T-helper 17 cell (primary cell): ENCODE measurements around the gene THYN1. TPM values are rescaled to one million over a fixed set of nuclear protein-coding genes. Genes with fewer than 3 reads are reported as not detected.
A peak's percentile ranks its signal among the peaks of the same experiment; 100 is the strongest.

Experiments used
- ATAC-seq: fragments of 150-1000 bp; cut with Tn5 transposase; 2 replicates; pipeline ENCODE4 v1.10.0; 2021; ENCODE audit warnings: mild to moderate bottlenecking, moderate library complexity
- DNase-seq, 3 donors: peaks; one replicate each; pipeline versions ENCODE4 v3.0.0 to v3.0.0-alpha.2; 2020 to 2021
- H3K9me3 ChIP-seq: one replicate; pipeline ENCODE4 v1.7.0; 2013; ENCODE audit warnings: low read length, mild to moderate bottlenecking; ENCODE audit not compliant: control insufficient read depth, poor library complexity, severe bottlenecking
- H3K27ac Mint-ChIP-seq: one replicate; pipeline ENCODE4 v1.8.0; 2022; ENCODE audit warnings: mild to moderate bottlenecking, moderate library complexity, mixed read lengths
- H3K27me3 Mint-ChIP-seq: one replicate; pipeline ENCODE4 v1.8.0; 2022; ENCODE audit warnings: mixed read lengths
- H3K36me3 Mint-ChIP-seq: one replicate; pipeline ENCODE4 v1.8.0; 2022; ENCODE audit warnings: low read depth, mixed read lengths
- H3K4me1 Mint-ChIP-seq: one replicate; pipeline ENCODE4 v1.8.0; 2022; ENCODE audit warnings: mild to moderate bottlenecking, mixed read lengths
- H3K4me3 Mint-ChIP-seq: one replicate; pipeline ENCODE4 v1.8.0; 2022; ENCODE audit warnings: mild to moderate bottlenecking, moderate library complexity, mixed read lengths
- total RNA-seq, 4 donors: library from RNA in 2 of 4; stranded (reverse) in 2 of 4; gene quantifications; one replicate each; pipeline ENCODE4 v1.2.3 and lab custom pipeline; 2022 to 2026

The THYN1 gene
- total RNA-seq, 2 donors from 2014 or later, result 32.9 to 36.5 TPM

- DNase-seq, result no peak
- Mint-ChIP-seq H3K4me1 (peaks cover 25% of the 10 kb centered on the region), H3K36me3 (peaks cover 2% of the 10 kb centered on the region)
Observed at GRCh38 chr11:134252346-134253187, 585 bp downstream of the THYN1 start.

GRCh38 chr11:134250675-134251074 is 2.5 kb downstream of the THYN1 start:
- no peak for ATAC-seq
- H3K27ac Mint-ChIP-seq, result no peak overlapping the region

More at GRCh38 chr11:134252346-134253187, 585 bp downstream of the THYN1 start:
- H3K9me3 ChIP-seq, result no peaks in the 10 kb centered on the region
- peak overlapping the region; percentile 98 for H3K4me3 Mint-ChIP-seq
- H3K27me3 Mint-ChIP-seq, result no peaks in the 10 kb centered on the region
- peak overlapping the region; percentile 96 for H3K27ac Mint-ChIP-seq
- peak; percentile 23 for ATAC-seq

GRCh38 chr11:134250246-134250645 is 2.9 kb downstream of the THYN1 start:
- no peak overlapping the region for H3K27ac Mint-ChIP-seq

More at GRCh38 chr11:134250675-134251074, 2.5 kb downstream of the THYN1 start:
- Mint-ChIP-seq H3K4me3 (no peak overlapping the region), H3K27me3 (no peaks in the 10 kb centered on the region), H3K36me3 (peaks cover 3% of the 10 kb centered on the region), H3K4me1 (peaks cover 23% of the 10 kb centered on the region)
- DNase-seq, result no peak
- H3K9me3 ChIP-seq, result no peaks in the 10 kb centered on the region

GRCh38 chr11:134248910-134249480 is 4.2 kb downstream of the THYN1 start:
- no peak for ATAC-seq
- no peaks in the 10 kb centered on the region for H3K9me3 ChIP-seq
- Mint-ChIP-seq H3K27me3 (no peaks in the 10 kb centered on the region), H3K4me3 (no peak overlapping the region), H3K27ac (peak overlapping the region; percentile 27), H3K36me3 (peaks cover 5% of the 10 kb centered on the region), H3K4me1 (peaks cover 13% of the 10 kb centered on the region)
- DNase-seq, result no peak

More at GRCh38 chr11:134250246-134250645, 2.9 kb downstream of the THYN1 start:
- Mint-ChIP-seq H3K27me3 (no peaks in the 10 kb centered on the region), H3K36me3 (peaks cover 3% of the 10 kb centered on the region), H3K4me1 (peaks cover 21% of the 10 kb centered on the region), H3K4me3 (no peak overlapping the region)
- ATAC-seq, result no peak
- DNase-seq, result no peak
- no peaks in the 10 kb centered on the region for H3K9me3 ChIP-seq

GRCh38 chr11:134246678-134247077 is 6.5 kb downstream of the THYN1 start:
- H3K9me3 ChIP-seq, result no peaks in the 10 kb centered on the region
- Mint-ChIP-seq H3K27ac (no peak overlapping the region), H3K27me3 (no peaks in the 10 kb centered on the region), H3K4me3 (no peak overlapping the region), H3K4me1 (no peaks in the 10 kb centered on the region), H3K36me3 (peaks cover 4% of the 10 kb centered on the region)
- no peak for ATAC-seq
- DNase-seq, result no peak

- H3K27ac Mint-ChIP-seq, result no peak overlapping the region
- DNase-seq, result no peak
Observed at GRCh38 chr11:134246100-134246499, 7.1 kb downstream of the THYN1 start.

GRCh38 chr11:134245434-134245833 is 7.7 kb downstream of the THYN1 start:
- Mint-ChIP-seq H3K27me3 (no peaks in the 10 kb centered on the region), H3K27ac (no peak overlapping the region), H3K4me3 (no peak overlapping the region), H3K36me3 (peaks cover 4% of the 10 kb centered on the region), H3K4me1 (no peaks in the 10 kb centered on the region)
- no peaks in the 10 kb centered on the region for H3K9me3 ChIP-seq
- no peak for DNase-seq
- no peak for ATAC-seq

More at GRCh38 chr11:134246100-134246499, 7.1 kb downstream of the THYN1 start:
- H3K9me3 ChIP-seq, result no peaks in the 10 kb centered on the region
- no peak overlapping the region for H3K4me3 Mint-ChIP-seq
- H3K27me3 Mint-ChIP-seq, result no peaks in the 10 kb centered on the region
- H3K36me3 Mint-ChIP-seq, result peaks cover 4% of the 10 kb centered on the region
- no peaks in the 10 kb centered on the region for H3K4me1 Mint-ChIP-seq
- no peak for ATAC-seq

GRCh38 chr11:134244593-134244992 is 8.6 kb downstream of the THYN1 start:
- ATAC-seq (peak; percentile 62), DNase-seq (no peak)
- H3K36me3 Mint-ChIP-seq, result peaks cover 4% of the 10 kb centered on the region
- H3K4me1 Mint-ChIP-seq, result no peaks in the 10 kb centered on the region
- H3K9me3 ChIP-seq, result no peaks in the 10 kb centered on the region
- H3K27me3 Mint-ChIP-seq, result no peaks in the 10 kb centered on the region
- peak overlapping the region; percentile 19 for H3K27ac Mint-ChIP-seq
- no peak overlapping the region for H3K4me3 Mint-ChIP-seq

GRCh38 chr11:134243913-134244312 is 9.2 kb downstream of the THYN1 start:
- Mint-ChIP-seq H3K27me3 (no peaks in the 10 kb centered on the region), H3K36me3 (peaks cover 5% of the 10 kb centered on the region), H3K27ac (no peak overlapping the region), H3K4me1 (no peaks in the 10 kb centered on the region), H3K4me3 (no peak overlapping the region)
- H3K9me3 ChIP-seq, result no peaks in the 10 kb centered on the region
- no peak for ATAC-seq
- DNase-seq, result no peak

- Mint-ChIP-seq H3K36me3 (peaks cover 8% of the 10 kb centered on the region), H3K4me1 (peaks cover under 1% of the 10 kb centered on the region), H3K4me3 (no peak overlapping the region), H3K27ac (peak overlapping the region; percentile 19), H3K27me3 (no peaks in the 10 kb centered on the region)
- ATAC-seq (no peak), DNase-seq (no peak)
- H3K9me3 ChIP-seq, result no peaks in the 10 kb centered on the region
Observed at GRCh38 chr11:134242376-134242775, 10.8 kb downstream of the THYN1 start.

- peaks cover 14% of the 10 kb centered on the region for H3K36me3 Mint-ChIP-seq
Observed at GRCh38 chr11:134240592-134240991, 12.6 kb downstream of the THYN1 start.

GRCh38 chr11:134238956-134239355 is 14.2 kb downstream of the THYN1 start:
- H3K27me3 Mint-ChIP-seq, result no peaks in the 10 kb centered on the region

More at GRCh38 chr11:134240592-134240991, 12.6 kb downstream of the THYN1 start:
- H3K9me3 ChIP-seq, result no peaks in the 10 kb centered on the region
- DNase-seq, result no peak
- Mint-ChIP-seq H3K4me1 (peaks cover 6% of the 10 kb centered on the region), H3K27me3 (no peaks in the 10 kb centered on the region), H3K27ac (no peak overlapping the region), H3K4me3 (no peak overlapping the region)
- ATAC-seq, result no peak

GRCh38 chr11:134237557-134237922 is 15.6 kb downstream of the THYN1 start:
- Mint-ChIP-seq H3K36me3 (peaks cover 12% of the 10 kb centered on the region), H3K27me3 (no peaks in the 10 kb centered on the region), H3K4me3 (no peak overlapping the region), H3K27ac (peak overlapping the region; percentile 82), H3K4me1 (peaks cover 15% of the 10 kb centered on the region)
- no peak for ATAC-seq
- H3K9me3 ChIP-seq, result no peaks in the 10 kb centered on the region
- no peak for DNase-seq

More at GRCh38 chr11:134238956-134239355, 14.2 kb downstream of the THYN1 start:
- no peak overlapping the region for H3K27ac Mint-ChIP-seq
- no peaks in the 10 kb centered on the region for H3K9me3 ChIP-seq
- H3K4me3 Mint-ChIP-seq, result no peak overlapping the region
- no peak for ATAC-seq
- peaks cover 9% of the 10 kb centered on the region for H3K4me1 Mint-ChIP-seq
- peaks cover 12% of the 10 kb centered on the region for H3K36me3 Mint-ChIP-seq
- no peak for DNase-seq
